NB4 (cell line): ENCODE data around the gene AP3S2.

ENCODE experiments used
- CTCF ChIP-seq: IDR thresholded peaks from one replicate; pipeline ENCODE4 v1.5.1; 2012; ENCODE audit warnings: low read depth, low read length
- MAX ChIP-seq: IDR thresholded peaks from 2 replicates; pipeline ENCODE4 v1.6.1; 2011; ENCODE audit warnings: low read depth, low read length

DNA sequence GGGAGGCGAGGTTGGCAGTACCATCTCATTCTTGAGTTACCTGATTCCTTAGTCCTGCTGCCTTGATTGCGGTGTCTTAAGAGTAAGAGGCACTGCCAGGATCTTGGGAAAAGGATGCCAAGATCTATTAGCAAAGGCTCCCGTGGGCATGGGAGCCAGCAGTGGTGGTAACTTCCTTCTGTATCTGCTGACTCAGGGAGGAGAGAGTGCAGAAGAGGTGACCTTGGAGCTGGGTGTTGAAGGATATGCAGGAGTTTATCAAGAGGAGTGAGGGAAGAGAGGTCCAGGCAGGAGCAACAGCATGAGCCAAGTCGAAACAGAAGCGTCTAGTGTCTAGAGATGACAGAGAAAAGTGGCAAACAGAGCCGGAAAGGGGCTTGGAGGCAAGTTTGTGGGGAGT lies 113.2 kb downstream of the AP3S2 start:
- TF ChIP-seq CTCF (no peak), MAX (no peak)
